TTC549 (cell line): Measurements from ENCODE around the gene PKDCC.

Experiments used
- FAIRE-seq: peaks from 2 replicates; lab custom pipeline; 2012; peaks lifted over from hg19 to GRCh38; lab: Jason Lieb, UNC

Gene PKDCC

GRCh38 chr2:42089340-42089925 is 41.6 kb downstream of the PKDCC start:
- FAIRE-seq, result no peak

- FAIRE-seq, result no peak
Observed at GRCh38 chr2:42090216-42090615, 42.4 kb downstream of the PKDCC start.

DNA sequence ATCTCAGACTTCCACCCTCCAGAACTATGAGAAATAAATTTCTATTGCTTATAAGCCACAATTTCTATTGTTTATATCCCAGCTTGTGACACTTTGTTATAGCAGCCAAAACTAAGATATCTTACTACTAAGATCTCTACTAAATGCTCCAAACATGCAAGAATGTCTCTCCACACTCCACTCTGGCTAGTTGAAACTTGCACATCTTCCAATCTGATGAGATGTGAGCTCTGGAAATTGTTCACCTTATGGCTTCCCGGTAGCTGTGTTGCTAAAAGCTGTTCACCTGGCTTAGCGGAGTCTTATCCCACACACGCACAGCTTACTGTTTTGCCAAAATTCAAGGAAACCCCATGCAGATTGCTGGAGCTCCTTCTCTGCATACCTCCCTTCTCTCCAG is 43.9 kb downstream of the PKDCC start:
- no peak for FAIRE-seq

- FAIRE-seq, result peak; percentile 94
Observed at GRCh38 chr2:42092084-42092996, 44.5 kb downstream of the PKDCC start.

GRCh38 chr2:42094114-42094513 is 46.3 kb downstream of the PKDCC start:
- no peak for FAIRE-seq

DNA sequence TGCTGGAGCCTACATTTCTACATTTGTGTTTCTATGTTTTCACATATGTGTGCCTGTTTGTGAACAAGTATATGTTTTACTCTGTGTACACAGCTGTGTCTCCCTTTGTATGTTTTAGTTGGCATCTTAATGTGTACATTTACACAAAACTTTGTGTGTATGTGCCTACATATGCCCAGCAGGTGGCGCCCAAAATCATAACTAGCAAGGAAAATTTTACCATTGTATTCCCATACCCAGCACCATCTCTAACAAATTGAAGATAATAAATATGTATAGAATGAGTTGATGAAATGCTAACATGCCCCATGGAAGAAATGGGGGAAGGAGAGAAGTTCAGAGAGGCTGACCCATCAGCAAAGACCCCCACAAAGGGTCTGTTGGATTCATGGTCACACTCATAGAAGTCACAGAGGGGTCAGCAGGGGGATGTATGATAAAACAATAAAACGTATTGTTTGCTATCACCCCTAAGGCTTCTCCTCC is 48.1 kb downstream of the PKDCC start:
- FAIRE-seq, result peak; percentile 91

DNA sequence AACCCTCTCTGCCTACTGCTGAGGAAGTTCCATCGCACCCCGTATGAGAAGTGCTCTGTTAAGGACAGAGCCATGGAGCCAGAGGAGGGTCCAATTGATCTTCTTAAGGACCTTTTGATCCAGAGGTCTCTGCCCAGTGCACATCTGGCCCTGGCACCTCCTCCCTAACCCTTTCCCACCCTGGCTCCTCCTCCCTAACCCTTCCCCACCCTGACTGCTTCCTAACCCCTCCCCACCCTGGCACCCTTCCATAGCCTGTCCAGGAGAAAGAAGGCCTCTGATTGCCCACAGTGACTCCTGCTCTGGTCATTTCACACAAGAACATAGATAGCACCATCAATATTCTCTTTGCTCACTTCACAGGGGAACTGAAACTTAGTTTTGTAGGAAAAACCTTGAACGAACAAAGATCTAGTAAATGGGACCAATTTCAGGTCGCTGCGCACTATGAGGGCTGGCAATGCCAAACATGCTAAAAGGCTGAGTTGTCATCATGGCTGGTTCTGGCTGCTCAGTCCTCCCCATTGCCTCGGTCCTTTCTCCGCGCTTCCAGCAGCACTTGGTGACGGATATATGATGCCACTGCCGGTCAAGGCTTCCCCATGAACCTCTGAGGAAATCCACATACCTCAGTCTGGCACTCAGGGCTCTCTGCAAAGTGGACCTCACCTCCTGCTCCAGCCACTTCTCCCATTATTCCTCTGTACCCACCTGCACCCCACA is 49.2 kb downstream of the PKDCC start:
- no peak for FAIRE-seq

DNA sequence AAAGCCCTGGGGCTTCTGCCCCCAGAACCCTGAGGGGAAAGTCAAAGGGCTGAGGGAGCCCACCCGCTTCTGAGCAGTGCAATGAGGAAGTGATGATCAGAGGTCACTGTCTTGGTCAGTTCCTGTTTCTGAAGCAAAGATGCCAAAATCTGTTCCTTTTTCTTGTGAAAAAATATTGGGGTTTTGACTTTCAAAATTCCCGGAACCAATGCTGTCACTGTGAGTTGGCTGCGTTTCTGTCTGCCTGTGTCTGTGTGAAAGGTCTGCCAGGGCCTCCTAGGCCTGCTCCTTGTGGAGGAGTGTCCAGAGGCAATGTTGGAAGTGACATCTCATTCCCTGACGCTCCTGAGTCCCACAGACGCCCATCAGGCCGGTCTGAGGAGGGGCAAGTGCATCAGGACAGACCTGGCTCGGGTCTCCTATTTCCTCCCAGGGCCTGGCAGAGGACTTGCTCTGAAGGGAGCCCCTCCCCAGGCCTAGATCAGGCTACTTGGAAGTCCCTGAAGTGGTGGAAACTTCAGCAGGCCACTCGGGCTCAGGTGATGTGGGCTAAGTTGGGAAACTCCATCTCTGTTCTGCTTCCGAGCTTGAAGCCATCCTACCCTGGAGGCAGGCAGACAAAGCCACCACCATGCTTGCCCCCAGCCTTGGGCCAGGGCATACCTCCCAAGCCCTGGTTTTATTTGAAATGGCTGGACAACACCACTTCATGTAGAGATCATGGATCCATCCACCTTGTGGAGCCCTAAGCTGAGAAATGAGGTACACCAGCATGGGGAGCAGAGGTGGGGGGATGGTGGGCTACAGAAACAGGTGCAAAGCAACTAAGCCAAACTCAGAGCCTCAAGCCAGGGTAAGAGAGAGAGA is 51.0 kb downstream of the PKDCC start:
- no peak for FAIRE-seq

DNA sequence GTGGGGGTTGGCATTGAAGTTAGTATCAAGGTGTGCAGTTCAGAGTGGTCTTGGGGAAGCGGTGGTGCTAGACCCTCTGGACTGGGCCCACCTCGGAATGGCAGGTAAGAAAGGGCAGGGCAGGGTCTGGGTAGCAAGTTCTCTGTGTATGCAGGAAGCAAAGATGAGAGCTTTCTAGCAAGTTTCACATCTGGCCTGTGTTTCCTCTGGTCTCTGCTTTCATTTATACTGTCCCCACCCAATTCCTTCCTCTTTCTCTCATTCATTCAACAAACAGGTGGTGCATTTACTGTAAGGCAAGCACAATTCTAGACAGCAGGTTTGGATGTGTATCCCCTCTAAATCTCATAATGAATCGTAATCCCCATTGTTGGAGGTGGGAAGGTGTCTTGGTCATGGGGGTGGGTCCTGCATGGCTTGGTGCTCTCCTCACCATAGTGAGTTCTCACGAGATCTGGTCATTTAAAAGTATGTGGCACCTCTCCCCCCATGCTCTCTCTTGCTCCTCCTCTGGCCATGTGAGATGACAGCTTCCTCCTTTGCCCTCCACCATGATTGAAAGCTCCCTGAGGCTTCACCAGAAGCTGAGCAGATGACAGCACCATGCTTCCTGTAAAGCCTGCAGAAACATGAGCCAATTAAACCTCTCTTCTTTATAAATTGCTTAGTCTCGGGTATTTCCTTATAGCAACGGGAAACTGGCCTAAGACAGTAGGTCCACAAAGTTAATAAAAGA is 51.8 kb downstream of the PKDCC start:
- no peak for FAIRE-seq

DNA sequence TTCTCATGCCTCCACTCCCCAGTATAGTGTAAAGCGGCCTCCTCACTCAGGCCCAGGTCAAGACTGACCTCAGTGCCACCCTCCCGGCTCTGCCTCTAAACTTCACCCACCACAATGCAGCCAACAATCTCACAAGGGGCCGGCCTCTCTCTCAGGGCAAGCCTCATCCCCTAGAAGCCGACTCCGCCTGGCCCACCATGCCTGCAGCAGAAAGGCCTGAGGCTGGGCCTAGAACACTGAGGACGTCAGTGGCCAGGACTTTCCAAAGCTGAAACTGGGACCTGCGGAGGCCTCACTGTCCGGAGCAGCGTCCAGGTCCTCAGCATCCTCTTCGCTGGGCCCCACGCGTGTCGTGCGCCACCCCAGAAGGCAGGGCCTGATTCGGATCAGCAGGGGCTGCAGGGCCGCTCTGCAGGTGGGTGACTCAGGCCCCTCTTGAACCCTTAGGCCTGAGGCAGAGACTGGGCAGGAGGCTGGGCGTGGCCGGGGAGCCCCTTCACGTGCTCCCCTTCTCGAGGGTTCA is 52.9 kb downstream of the PKDCC start:
- no peak for FAIRE-seq

GRCh38 chr2:42101206-42102023 is 53.6 kb downstream of the PKDCC start:
- no peak for FAIRE-seq

- no peak for FAIRE-seq
Observed at GRCh38 chr2:42102024-42102590, 54.3 kb downstream of the PKDCC start.

DNA sequence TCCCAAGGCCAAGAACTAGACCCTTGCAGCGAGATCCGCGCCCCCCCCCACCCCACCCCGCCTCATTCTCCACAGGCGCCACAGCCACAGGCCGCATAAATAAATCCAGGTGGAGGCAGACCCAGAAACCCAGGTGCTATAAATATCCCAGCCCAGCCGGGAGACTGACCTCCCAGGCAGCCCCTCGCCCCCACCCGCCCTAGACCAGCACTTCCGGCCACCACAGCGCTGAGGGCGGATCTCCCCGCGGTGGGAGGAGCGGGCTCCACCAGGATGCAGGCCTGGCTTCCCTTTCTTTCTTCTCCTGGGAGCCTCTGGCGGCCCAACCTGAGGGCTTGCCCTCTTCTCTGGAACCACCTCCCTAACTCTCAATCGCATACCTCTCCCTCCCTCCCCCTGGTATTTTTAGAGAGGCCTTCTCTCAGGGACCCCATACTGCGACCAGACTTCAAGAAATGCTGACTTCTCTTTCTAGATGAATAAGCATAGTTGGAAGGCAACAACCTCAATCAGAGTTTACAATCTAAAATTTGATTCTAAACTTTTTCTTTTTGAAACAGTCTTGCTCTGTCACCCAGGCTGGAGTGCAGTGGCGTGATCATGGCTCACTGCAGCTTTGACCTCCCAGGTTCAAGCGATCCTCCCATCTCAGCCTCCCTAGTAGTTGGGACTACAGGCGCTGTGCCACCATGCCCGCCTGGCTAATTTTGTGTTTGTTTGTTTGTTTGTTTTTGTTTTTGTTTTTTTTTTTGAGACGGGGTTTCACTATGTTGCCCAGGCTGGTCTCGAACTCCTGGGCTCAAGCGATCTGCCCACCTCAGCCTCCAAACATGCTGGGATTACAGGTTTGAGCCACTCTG is 55.0 kb downstream of the PKDCC start:
- no peak for FAIRE-seq

GRCh38 chr2:42103829-42104228 is 56.0 kb downstream of the PKDCC start:
- FAIRE-seq, result no peak

DNA sequence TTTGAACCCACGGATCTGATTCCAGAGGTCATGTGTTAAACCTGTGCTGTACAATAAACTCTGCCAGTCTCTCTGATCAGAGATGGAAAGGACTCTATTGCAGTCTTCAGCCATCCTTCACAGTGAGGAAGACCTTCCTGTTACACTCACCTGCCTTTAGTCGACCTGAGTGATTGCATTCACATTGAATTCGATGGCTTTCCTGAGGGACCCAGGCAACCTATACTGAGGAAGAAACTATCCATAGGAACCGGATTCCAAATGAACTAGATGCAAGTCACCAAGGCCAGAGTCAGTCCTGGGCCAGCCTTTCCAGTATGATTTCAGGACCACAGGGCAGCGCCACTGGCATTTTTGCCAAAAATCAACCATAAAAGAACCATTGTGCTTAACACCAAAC is 56.8 kb downstream of the PKDCC start:
- no peak for FAIRE-seq

DNA sequence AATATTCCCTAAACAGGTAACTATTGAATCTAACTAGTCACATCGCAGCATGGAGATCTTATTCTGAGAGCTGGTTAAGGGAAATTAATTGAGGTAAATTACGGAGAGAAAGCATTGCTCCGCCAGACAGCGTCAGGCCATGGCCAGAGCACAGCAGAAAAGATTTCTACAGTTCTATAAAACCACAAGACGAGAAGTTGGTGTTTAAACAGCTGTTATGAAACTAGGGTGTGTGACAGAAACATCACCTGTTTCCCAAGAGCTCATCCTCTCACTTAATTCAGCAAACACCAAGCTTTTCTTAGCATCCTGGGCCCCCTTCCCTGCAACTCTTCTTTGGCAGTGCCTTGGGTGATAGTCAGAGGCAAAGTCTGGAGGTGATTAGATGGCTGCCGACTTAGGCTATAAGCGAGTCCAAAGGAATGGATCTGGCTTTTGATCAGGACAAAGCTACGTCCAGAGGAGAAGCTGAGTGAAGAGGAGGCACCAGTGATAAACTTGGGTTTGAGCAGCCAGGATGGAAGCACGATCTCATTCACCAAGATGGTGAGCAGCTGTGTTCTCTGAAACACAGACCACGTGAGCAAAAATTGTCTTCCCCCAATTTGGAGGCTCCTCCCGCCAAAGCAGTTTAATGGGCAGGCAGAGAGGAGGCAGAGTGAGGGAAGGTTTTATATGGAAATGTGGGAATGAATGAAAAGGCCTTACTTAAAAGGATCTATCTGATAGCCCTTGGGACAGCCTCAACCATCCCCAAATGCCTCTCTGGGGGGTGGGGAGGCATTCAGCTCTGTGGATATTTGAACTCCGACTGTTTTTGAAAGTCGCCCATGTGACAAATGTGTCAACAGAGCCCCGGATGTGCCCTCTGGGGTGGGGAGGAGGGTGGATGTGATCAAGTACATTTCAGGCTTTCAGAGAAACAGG is 57.8 kb downstream of the PKDCC start:
- no peak for FAIRE-seq

GRCh38 chr2:42106257-42106816 is 58.5 kb downstream of the PKDCC start:
- FAIRE-seq, result no peak
